HFF-Myc (cell line): Measurements from ENCODE around the gene NEK11.

Source experiments
- DNase-seq: peaks from one replicate; pipeline ENCODE4 v3.0.0-alpha.2; 2011; ENCODE audit warnings: low read depth; ENCODE audit errors: extremely low read depth
- H3K4me3 ChIP-seq: replicated peaks from 2 replicates; pipeline ENCODE4 v1.5.1; 2011; ENCODE audit warnings: low read depth, mild to moderate bottlenecking, control low read depth, low read length
- TF ChIP-seq, protein P1 (sequence below): IDR thresholded peaks from 2 replicates; pipeline ENCODE4 v1.5.1; 2012; ENCODE audit warnings: mild to moderate bottlenecking, low read depth, low read length, control low read depth; ENCODE audit errors: missing control alignments

The NEK11 gene

DNA sequence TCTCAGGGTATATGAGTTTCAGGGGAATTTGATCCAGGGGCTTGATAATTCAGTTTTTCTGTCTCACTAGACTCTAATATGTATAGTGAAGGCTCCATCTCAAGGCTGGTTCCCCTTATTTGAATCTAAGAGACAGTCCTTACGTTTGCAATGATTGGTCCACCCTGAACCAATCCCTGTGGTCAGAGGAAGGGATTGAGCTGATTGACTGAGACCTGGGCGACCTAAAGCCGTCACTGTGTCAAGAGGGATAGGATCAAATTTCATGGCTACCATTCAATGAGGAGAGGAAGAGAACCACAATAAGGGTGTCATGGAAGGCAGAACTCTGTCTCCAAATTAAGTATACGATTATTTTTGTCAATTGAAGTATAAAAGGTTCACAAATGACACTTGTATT is 371.2 kb downstream of the NEK11 start:
- no peak overlapping the region for H3K4me3 ChIP-seq
- TF ChIP-seq, protein P1, sequence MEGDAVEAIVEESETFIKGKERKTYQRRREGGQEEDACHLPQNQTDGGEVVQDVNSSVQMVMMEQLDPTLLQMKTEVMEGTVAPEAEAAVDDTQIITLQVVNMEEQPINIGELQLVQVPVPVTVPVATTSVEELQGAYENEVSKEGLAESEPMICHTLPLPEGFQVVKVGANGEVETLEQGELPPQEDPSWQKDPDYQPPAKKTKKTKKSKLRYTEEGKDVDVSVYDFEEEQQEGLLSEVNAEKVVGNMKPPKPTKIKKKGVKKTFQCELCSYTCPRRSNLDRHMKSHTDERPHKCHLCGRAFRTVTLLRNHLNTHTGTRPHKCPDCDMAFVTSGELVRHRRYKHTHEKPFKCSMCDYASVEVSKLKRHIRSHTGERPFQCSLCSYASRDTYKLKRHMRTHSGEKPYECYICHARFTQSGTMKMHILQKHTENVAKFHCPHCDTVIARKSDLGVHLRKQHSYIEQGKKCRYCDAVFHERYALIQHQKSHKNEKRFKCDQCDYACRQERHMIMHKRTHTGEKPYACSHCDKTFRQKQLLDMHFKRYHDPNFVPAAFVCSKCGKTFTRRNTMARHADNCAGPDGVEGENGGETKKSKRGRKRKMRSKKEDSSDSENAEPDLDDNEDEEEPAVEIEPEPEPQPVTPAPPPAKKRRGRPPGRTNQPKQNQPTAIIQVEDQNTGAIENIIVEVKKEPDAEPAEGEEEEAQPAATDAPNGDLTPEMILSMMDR: no peak
- no peak for DNase-seq
